DOHH2 (cell line): ENCODE results near the gene LBR.

Experiments used
- EZH2phosphoT487 ChIP-seq: fragments of 200-600 bp; sonication (generic); IDR thresholded peaks from 2 replicates; pipeline ENCODE4 v1.6.1; 2017; ENCODE audit warnings: borderline replicate concordance, mild to moderate bottlenecking, antibody characterized with exemption, low read length, moderate library complexity, mixed read lengths
- TF ChIP-seq, protein P1 (sequence below): fragments of 200-600 bp; sonication (generic); IDR thresholded peaks from one replicate; pipeline ENCODE4 v1.5.1; 2014; ENCODE audit warnings: antibody characterized with exemption, mild to moderate bottlenecking, low read depth, low read length; ENCODE audit not compliant: poor library complexity, severe bottlenecking

GRCh38 chr1:225366018-225366417, 61.8 kb downstream of the LBR start:
- TF ChIP-seq, protein P1, sequence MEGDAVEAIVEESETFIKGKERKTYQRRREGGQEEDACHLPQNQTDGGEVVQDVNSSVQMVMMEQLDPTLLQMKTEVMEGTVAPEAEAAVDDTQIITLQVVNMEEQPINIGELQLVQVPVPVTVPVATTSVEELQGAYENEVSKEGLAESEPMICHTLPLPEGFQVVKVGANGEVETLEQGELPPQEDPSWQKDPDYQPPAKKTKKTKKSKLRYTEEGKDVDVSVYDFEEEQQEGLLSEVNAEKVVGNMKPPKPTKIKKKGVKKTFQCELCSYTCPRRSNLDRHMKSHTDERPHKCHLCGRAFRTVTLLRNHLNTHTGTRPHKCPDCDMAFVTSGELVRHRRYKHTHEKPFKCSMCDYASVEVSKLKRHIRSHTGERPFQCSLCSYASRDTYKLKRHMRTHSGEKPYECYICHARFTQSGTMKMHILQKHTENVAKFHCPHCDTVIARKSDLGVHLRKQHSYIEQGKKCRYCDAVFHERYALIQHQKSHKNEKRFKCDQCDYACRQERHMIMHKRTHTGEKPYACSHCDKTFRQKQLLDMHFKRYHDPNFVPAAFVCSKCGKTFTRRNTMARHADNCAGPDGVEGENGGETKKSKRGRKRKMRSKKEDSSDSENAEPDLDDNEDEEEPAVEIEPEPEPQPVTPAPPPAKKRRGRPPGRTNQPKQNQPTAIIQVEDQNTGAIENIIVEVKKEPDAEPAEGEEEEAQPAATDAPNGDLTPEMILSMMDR: no peak
- TF ChIP-seq EZH2phosphoT487: no peak
